Cardiac fibroblast (primary cell): ENCODE measurements around the gene IL33.
A peak's percentile ranks its signal among the peaks of the same experiment; 100 is the strongest.

Experiments used
- DNase-seq, 2 donors: peaks; one replicate each; pipeline versions ENCODE4 v3.0.0 to v3.0.0-alpha.2; 2010; ENCODE audit warnings: low read depth in 2 of 2
- H3K4me3 ChIP-seq, 2 donors: replicated peaks in 1 of 2; 1 replicate in 1 of 2; 2 replicates in 1 of 2; pipeline ENCODE4 v1.5.1; 2011; ENCODE audit warnings: low read depth in 2 of 2, low read length in 2 of 2, mild to moderate bottlenecking in 2 of 2, moderate library complexity in 1 of 2
- CTCF ChIP-seq: IDR thresholded peaks from one replicate; pipeline ENCODE4 v1.5.1; 2011; ENCODE audit warnings: low read depth, mild to moderate bottlenecking, low read length, inconsistent platforms

IL33 gene

GRCh38 chr9:6271508-6272228, 56.1 kb downstream of the IL33 start:
- no peak for DNase-seq
- no peak for TF ChIP-seq CTCF
- H3K4me3 ChIP-seq = no peak overlapping the region

- no peak overlapping the region for H3K4me3 ChIP-seq
- peak; percentile 94 to 97 for DNase-seq
- no peak for TF ChIP-seq CTCF
Measured at GRCh38 chr9:6272229-6272598, 56.6 kb downstream of the IL33 start.

- H3K4me3 ChIP-seq = no peak overlapping the region
- DNase-seq = peak in 1 of 2 donors; percentile 38
- no peak for TF ChIP-seq CTCF
Measured at GRCh38 chr9:6277417-6277816, 61.8 kb downstream of the IL33 start.

- DNase-seq = no peak
- H3K4me3 ChIP-seq = no peak overlapping the region
- TF ChIP-seq CTCF = no peak
Measured at GRCh38 chr9:6301858-6302257, 86.3 kb downstream of the IL33 start.

- DNase-seq = peak; percentile 22 to 35
- no peak overlapping the region for H3K4me3 ChIP-seq
- TF ChIP-seq CTCF = no peak
Measured at GRCh38 chr9:6302417-6302816, 86.8 kb downstream of the IL33 start.

- H3K4me3 ChIP-seq = no peak overlapping the region
- no peak for TF ChIP-seq CTCF
- no peak for DNase-seq
Measured at GRCh38 chr9:6304232-6304631, 88.6 kb downstream of the IL33 start.
